HG03521 (cell line): ENCODE data around the gene HOXA7.

ENCODE experiments used
- ATAC-seq: cut with Tn5 transposase; IDR thresholded peaks from one replicate; pipeline ENCODE4 v1.9.1; 2021; ENCODE audit warnings: mild to moderate bottlenecking, moderate library complexity; ENCODE audit not compliant: unreplicated experiment

Gene HOXA7

DNA sequence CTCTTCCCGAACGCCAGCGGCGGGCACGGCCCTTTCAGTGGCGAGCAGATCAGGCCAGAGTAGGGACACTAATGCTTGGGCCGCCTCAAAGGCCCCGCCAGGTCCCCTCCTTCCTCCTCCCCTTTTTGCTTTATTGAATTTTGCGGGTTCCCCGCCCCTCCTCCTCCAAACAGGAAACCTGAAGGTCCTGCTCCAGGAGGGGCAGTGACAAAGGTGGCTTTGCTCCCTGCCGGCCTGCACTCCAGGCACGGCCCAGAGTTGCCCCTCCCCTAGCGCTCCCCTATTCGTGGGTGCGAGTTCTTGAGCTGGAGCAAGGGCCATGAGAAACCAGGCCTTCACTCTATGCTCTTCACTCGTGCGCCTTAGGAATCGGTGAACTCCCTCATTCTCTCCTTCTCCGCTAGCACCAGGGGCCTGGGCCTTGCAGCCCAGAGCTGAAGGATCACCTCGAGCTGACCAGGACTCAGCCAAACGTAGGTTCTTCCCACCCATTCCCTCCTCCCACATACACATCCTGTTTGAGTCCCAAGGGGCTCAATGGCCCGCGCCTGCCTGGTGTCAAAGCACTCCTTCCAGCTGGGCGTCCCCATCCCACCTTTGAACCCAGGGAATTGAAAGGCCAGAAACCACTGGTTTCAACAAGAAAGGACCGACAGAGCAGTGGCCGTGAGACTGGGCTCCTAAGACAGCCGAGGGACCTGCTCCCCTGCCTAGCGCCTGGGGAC lies 8.3 kb downstream of the HOXA7 start:
- no peak for ATAC-seq

DNA sequence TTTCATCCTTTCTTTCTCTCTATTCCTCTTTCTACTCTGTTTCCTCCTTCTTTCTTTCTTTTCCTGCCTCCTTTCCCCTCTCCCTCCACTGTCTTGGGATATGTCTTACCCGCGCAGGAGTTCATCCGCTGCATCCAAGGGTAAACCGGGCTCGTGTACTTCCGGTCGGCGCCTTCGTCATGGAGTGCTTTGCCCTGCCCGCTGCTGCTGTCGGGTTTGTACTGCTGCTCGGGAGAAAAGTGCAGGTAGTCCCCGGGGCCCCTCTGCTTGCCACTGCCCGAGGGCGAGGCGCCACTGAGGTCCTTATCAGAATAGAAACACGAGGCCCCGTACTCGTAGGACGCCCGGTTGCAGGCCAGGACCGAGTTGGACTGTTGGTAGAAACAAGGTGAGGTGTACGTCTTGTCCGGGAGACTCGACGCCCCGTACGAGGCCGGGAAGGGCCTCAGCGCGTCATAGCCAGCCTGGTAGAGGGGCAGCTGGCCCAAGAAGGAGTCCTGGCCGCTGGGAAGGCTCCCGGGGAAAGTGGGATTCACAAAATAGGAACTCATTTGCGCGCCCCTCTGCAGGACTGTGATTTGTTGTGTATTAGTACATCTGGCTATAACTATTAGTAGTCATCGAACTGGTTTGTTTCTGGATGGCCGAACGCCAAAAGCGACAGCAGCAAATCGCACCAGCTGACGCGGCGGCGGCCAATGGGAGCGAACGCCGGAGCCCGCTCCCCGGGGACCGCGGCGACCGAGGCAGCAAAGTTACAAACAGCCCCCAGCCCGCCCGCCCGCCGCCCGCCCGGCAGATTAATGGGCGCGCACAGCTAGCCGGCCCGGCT lies 9.1 kb downstream of the HOXA7 start, which contains the start of gene HOXA6:
HOXA6 (minus strand) TSS at position 576 of the 832 bp plus-strand sequence; CDS start at position 551, 25 bp downstream.
- no peak for ATAC-seq

DNA sequence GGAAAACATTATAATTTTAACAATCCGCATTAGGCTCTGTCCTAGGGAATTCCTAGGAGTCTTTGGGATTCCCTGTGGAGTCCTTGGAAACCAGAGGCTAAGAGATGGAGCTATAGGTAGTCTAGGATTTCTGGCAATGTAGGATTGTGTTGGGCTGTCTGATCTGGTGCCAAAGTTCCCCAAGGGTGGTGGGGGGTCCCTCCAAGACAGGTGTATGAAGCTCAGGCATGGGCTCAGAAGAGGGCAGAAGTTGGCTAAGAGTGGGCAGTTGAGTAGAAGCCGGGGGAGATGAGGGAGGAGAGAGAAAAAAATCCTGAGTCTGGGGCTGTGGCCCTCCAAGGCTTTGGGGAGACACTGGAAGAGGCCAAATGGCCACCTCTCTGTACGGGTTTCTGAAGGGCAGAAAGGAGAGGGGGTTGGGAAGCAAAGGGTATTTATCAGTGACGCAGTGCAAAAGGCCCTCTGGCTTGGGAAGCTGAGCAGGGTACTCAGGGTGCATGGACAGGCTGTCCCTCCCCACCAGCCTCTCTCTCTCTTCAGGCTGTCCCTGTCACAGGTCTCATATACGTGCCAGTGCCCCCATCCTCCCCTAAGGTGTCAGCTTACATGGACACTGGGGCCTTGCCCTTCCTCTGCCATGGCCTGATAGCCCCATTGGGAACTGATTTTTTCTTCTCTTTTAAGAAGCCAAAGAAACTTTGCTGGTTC lies 9.8 kb downstream of the HOXA7 start:
- ATAC-seq = no peak

DNA sequence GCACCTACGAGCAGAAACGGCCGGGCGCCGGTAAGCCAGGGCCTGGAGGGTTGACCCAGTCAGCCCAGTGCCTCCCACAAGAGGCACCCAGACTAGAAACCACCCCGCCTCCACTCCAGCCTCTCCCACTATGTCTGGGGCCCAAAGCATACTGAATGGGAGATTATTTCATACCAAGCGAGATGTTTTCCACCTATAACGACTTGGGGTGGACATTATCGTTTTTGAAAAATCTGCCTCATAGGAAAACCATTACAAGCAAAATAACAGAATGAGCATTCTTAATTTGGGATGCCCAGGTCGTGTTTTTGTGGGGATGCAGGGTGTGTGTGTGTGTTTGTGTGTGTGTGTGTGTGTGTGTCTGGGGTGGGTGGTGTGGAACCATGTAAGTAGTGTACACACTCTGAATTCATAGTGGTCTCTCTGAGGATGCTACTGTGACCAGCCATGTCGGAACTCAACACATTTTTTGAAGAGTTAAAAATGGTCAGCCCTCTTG lies 10.5 kb downstream of the HOXA7 start:
- no peak for ATAC-seq

DNA sequence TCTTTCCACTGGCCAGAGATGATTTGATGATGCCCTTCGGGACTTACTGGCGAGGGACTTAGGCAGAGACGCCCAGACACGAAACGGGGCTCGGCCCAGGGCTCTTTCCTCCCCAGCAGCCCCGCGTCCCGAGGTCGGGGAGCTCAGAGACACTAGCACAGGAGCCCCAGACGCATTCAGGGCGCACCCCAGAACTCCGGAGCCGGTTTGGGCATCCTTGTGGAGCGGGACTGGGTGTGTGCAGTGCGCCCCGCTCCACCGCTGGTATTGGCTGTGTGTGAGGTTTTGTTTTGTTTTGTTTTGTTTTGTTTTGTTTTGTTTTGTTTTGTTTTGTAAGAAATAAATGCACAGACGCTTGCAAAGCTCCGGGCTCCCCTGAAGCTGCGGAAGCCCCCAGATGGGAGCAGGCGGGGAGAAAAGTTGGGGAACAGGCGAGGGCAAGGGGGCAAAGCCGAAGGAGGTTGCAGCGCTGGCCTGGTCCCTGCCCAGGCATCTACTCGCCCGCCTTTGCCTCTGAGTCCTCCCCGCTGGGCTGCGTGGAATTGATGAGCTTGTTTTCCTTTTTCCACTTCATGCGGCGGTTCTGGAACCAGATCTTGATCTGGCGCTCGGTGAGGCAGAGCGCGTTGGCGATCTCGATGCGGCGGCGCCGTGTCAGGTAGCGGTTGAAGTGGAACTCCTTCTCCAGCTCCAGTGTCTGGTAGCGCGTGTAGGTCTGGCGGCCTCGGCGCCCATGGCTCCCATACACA lies 11.1 kb downstream of the HOXA7 start:
- no peak for ATAC-seq

- ATAC-seq = no peak
These were observed 11.7 kb downstream of the HOXA7 start for GRCh38 chr7:27144781-27145164.

- no peak for ATAC-seq
These were observed 12.3 kb downstream of the HOXA7 start for GRCh38 chr7:27143950-27144780.

DNA sequence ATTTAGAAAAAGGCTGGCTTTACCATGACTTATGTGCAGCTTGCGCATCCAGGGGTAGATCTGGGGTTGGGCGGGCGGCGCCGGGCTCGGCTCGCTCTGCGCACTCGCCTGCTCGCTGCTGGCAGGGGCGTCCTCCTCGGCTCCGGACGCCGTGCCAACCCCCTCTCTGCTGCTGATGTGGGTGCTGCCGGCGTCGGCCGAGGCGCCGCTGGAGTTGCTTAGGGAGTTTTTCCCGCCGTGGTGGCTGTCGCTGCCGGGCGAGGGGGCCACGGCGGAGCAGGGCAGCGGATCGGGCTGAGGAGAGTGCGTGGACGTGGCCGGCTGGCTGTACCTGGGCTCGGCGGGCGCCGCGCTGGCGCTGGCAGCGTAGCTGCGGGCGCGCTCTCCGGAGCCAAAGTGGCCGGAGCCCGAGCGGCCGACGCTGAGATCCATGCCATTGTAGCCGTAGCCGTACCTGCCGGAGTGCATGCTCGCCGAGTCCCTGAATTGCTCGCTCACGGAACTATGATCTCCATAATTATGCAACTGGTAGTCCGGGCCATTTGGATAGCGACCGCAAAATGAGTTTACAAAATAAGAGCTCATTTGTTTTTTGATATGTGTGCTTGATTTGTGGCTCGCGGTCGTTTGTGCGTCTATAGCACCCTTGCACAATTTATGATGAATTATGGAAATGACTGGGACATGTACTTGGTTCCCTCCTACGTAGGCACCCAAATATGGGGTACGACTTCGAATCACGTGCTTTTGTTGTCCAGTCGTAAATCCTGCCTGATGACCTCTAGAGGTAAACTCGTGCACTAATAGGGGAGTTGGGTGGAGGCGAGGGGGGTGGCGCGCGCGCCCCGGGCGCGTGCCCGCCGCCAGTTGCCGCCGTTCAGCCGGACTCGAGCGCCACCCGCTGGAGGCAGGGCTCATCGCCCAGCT lies 13.2 kb downstream of the HOXA7 start, which contains the start of gene HOXA5:
HOXA5 (minus strand) TSS at position 659 of the 927 bp plus-strand sequence; CDS start at position 585, 74 bp downstream.
- peak; percentile 55 for ATAC-seq

GRCh38 chr7:27142580-27143022 lies 13.9 kb downstream of the HOXA7 start:
- no peak for ATAC-seq

DNA sequence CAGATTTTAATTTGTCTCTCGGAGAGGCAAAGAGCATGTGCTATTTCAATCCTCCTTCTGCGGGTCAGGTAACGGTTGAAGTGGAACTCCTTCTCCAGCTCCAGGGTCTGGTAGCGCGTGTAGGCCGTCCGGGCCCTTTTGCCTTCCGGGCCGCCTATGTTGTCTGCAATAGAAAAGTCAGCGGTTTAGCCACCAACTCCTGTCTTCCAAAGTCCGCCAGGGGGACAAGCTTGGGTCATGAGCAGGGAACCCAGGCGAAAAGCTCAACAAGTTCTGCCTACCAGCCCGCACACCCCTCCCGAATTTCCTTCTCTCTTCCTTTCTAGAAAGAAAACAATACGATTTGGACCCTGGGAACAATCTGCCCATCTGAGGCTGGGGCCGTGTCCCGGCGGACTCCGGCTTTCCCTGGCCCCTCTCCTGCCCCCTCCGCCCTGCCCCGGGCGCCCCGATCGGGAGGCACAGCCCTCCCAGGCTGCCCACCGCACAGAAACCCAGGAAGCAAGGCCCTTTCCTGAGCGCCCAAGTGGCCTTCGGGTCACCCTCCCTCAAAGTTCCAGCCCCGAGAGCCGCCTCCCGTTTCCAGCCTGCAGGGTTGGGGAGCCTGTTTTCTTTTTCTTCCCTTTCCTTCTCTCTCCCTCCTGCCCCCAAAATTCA lies 14.4 kb downstream of the HOXA7 start:
- no peak for ATAC-seq

GRCh38 chr7:27141137-27141922 lies 15.1 kb downstream of the HOXA7 start:
- ATAC-seq = no peak

GRCh38 chr7:27140126-27140857 lies 16.2 kb downstream of the HOXA7 start:
- no peak for ATAC-seq

DNA sequence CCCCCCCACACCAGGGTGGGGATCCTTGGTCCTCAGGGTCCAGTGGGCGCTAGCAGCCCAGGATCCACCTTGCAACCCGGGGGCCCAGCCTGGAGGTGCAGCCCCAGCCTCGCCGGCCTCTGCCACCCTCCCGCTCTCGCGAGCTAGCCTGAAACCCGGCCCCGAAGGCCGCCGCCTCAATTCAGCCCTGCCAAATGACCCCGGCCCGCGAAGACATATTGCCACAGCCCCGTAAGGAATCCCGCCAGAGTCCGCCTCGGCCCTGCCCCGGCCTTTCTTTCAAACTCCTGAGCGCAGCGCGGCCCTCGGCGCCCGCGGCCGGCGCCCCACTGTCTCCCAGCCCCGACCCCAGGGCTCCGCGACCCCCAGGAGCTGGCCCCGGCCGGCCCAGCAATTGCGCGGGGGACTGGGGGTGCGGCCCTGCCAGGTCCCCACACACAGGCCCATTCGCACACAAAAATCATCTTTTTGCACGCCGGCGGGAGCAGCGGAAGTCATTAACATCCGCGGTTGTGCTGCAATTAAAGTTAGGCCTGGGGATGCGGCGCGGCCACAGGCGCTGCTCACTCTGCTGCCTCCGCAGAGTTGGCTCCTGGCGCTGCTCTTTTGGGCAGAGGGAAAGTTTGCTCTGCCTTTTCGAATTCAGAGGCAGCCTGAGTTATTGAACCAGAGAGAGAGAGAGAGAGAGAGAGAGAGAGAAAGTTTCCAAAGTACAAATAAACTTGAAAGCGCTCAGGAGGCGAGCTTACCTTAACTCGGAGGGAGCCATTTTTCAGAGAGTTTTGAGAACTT lies 16.9 kb downstream of the HOXA7 start:
- no peak for ATAC-seq

- no peak for ATAC-seq
These were observed 17.5 kb downstream of the HOXA7 start for GRCh38 chr7:27138985-27139333.

DNA sequence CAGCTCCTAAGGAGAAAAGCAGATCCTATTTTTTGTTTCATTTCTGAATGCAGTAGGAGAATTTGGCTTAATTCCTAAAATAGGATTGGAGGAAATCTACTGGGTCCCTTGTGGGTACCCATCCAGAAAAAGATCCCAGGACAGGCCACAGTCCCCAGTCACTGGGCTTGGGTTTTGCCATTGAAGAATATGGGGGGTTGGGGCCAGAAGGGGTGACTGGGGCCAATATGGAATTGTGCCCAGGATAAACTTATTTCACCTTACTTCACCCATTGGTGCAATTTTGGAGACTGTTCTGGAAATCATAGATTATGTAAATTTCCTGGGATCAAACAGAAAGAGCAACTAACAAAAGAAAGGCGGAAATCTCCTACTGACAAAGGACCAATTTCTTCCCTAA lies 18.0 kb downstream of the HOXA7 start:
- ATAC-seq = no peak
